AG09319 (cell line): ENCODE results near the gene MAPKAPK3.

ENCODE experiments used
- DNase-seq: peaks from one replicate; pipeline ENCODE4 v3.0.0-alpha.2; 2010; ENCODE audit warnings: low read depth; ENCODE audit errors: extremely low read depth
- CTCF ChIP-seq: IDR thresholded peaks from 2 replicates; pipeline ENCODE4 v1.5.1; 2011; ENCODE audit warnings: low read depth, mild to moderate bottlenecking, inconsistent platforms, low read length, moderate library complexity

MAPKAPK3 gene

DNA sequence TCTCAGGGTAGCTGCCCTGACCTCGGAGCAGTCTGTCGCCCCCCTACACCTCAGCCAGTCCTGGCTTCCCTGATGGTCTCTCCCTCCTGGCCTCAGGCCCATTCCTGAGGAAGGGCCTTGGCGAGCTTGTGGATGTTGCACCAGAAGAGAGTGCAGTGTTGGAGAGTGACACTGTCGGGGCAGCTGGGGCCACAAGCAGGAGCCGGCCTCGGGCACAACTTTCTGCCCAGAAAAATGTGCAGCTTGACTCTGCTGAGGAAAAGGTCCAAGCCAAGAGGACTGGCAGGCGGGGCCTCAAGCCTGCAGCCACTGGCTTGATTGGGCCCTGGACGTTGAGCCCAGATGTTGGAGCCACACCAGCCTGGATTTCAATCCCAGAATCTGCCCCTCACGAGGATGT lies 34.9 kb upstream of the MAPKAPK3 start:
- DNase-seq: no peak
- TF ChIP-seq CTCF: no peak

DNA sequence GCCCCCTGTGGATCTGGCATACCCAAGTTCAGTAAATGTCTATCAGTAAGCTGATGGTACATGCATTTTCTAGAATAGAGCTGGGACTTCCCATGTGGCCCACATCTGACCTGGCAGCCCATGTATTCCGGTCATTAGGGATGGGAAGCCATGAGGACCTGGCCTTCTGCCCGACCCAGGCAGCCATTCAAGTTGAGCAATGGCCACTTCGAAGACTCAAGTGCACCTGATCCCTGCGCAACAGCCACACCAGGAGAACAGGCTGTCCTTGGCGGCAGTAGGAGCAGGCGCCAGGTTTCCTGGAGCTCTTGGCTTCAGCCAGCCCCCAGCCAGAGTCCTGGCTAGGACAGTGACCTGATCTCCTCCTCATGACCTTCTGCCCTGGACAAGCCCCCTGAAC lies 33.1 kb upstream of the MAPKAPK3 start:
- no peak for DNase-seq
- TF ChIP-seq CTCF: no peak

GRCh38 chr3:50584391-50584790 lies 32.6 kb upstream of the MAPKAPK3 start:
- DNase-seq: no peak
- TF ChIP-seq CTCF: no peak

DNA sequence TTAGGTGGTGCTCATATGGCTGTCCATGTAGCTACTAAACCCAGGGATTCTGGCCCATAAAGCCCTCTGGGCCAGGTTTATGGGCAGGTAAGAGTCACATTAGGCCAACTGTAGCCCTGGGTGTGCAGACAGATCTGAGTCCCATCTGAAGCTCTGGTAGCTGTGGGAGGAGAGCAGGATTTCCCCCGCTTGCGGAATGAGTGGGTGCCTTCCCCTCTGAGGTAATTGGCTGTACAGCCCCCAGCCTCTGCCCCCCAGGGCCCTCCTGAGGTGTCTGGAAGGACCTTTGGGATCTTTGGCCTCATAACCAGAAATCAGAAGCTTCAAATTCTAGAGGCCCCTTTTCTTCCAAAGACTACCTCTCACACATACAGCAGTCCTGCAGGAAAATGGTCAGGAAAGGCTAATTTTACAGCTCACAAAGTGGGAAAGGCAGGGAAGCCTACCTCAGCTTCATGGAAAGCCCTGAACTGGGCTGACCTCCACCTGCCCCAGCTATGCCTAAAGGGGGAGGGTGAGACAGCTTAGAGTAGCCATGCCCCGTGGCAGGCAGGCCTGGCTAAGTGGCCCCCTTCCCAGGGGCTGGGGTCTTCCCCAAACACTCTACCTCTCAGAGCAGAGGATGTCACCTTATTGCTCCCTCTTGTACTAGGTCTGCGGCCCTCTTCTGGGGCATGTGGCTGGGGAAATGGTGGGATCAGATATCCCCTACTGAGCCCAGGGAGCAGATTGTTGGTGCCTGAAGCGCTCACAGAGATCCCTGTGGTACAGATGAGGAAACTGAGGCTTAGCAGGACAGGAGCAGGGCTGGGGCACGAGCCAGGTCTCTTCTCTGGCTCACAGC lies 30.8 kb upstream of the MAPKAPK3 start:
- DNase-seq: no peak
- TF ChIP-seq CTCF: no peak

DNA sequence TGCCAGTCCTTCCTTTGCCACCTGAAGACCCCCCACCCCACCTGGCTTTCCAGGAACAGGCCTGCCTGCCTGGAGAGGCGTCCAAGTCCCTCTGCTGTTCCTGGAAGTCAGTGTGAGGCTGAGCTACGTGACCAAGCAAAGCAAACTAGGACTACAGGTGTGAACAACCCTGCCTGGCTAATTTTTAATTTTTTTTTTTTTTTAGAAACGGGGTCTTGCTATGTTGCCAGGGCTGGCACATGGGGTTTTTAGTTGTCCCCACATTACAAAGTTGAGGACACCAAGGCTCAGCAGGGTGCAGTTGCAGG lies 30.2 kb upstream of the MAPKAPK3 start:
- no peak for DNase-seq
- TF ChIP-seq CTCF: no peak

GRCh38 chr3:50587373-50587772 lies 29.6 kb upstream of the MAPKAPK3 start:
- DNase-seq: no peak
- no peak for TF ChIP-seq CTCF

GRCh38 chr3:50587806-50588758 lies 28.9 kb upstream of the MAPKAPK3 start:
- TF ChIP-seq CTCF: no peak
- no peak for DNase-seq
